HG03571 (cell line): ENCODE measurements around the gene ATXN7L3.
A peak's percentile ranks its signal among the peaks of the same experiment; 100 is the strongest.

Experiments used
- ATAC-seq: cut with Tn5 transposase; IDR thresholded peaks from one replicate; pipeline ENCODE4 v1.9.1; 2021; ENCODE audit not compliant: unreplicated experiment

ATXN7L3 gene

GRCh38 chr17:44203731-44204440 is 4.2 kb upstream of the ATXN7L3 start:
- ATAC-seq, result no peak

DNA sequence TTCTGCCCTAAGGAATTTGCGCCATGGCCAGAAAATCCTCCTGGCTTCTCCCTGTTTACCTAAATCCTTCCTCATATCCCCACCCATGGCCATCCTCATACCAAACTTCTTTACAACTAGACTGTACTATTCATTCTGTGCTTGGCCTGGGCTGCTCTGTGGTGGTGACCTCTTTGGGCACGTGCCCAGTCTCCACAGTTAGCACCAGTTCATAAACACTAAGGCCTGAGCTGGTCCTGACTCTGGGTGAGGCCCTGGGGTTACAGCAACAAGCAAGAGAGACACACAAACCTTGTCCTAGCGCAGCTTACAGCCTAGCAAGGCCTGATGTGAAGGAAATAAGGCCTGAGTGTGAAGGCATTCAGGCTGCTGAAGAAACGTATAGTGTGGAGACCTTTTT is 3.1 kb upstream of the ATXN7L3 start:
- no peak for ATAC-seq

DNA sequence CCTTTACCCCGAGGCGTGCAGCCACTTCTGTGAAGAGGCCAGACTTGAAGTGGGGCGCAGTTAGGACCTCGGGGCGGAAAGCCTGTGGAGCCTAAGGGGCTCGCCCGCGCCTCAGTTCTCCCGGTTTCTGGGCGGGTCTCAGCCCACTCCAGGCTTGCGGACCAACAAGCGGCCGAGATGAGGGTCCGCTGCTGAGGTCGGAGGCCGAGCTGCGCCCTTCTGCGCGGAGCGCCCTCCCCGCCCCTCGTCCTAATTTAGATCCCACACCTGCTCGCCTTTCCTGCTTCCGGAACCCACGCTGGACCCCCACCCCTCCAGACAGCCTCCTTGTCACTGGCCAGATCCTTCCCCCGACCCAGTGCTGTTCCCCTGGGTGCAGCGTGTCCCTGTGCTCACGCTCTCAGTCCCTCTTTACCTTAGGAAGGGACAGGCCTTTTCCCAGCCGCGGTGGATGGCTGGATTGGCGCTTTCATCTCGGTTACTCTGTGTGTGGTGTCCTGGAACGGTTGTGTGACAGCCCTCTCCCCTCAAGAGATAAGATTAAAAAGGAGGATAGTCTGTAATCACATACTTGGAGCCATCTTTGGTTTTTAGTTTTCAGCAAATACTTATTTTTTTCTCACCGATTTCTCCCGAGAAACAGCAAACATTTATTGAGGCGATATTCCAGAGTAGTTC is 933 bp upstream of the ATXN7L3 start:
- no peak for ATAC-seq

DNA sequence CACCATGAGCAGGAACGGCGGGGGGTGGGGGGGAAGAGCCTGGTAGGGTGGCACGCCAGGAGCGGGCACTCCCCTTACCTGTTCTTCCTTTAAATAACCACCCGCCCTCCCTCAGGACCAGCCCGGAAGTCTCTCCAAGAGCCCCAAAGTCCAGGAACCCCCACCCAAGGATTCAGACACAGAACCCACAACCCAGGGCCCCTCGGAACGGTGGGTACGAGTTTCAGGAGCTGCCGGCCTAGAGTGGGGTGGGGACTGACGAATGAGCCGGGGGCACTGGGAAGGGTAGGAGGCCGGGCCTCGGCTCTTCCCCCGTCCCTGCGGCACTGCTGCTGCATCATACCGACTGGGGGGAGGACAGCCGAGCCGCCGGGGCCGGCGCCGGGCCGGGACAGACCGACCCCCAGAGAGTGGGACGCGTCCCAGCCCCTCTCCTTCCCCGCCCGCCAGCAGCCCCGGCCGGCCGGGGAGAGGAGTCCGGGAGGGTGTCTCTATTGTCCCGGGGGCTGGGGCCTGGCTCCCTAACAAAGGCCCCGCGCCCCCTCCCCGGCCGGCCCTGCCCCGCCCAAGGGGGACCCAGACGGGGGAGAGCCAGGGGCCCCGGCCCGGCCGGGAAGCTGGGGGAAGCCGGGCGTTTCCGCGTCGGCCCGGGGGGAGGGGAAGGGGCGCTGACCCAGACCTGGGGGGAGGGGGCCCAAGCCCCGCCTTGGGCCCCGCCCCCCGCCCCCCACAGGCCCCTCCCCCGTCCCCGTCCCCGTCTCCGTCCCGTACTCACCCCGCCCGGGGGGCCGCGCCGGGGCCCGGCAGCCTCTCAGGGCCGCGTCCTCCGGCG is 747 bp downstream of the ATXN7L3 start:
- ATAC-seq, result peak; percentile 10

DNA sequence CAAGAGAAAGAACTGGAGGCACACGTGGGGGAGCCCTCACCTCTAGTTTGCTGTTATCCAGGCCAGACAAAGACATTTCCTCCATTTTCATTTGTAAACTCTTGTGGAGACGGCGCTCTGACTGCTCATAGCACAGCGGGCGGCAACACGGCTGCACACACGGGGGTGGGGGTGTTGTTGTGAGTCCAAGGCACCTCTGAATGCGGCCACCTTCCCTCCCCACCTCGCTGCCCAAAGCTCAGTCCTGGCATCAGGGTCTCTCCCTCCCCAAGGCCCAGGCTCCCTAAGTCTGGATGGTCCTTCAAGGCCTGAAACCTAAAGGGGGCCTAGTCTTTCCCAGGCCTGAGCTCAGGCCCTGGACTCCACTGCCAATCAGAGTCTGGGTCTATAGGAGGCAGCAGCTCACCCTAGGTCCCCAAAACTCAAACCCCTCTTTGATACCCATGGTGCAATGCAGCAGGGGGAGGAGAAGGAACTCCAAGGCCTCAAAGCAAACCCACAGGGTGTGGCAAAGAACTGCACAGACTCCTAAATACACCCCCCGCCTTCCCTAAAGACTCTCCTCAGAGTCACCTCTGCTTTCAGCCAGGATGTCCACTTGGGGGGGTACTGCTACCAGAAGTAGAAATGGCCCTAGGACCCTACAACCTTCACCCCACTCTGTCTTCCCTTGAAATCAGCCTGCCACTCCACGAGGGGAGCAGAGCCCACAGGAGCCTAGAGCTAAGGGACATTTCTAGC is 1.5 kb downstream of the ATXN7L3 start:
- no peak for ATAC-seq

GRCh38 chr17:44197107-44197506 is 2.6 kb downstream of the ATXN7L3 start:
- no peak for ATAC-seq

- ATAC-seq, result no peak
These were observed 6.2 kb downstream of the ATXN7L3 start for GRCh38 chr17:44193326-44194084.

DNA sequence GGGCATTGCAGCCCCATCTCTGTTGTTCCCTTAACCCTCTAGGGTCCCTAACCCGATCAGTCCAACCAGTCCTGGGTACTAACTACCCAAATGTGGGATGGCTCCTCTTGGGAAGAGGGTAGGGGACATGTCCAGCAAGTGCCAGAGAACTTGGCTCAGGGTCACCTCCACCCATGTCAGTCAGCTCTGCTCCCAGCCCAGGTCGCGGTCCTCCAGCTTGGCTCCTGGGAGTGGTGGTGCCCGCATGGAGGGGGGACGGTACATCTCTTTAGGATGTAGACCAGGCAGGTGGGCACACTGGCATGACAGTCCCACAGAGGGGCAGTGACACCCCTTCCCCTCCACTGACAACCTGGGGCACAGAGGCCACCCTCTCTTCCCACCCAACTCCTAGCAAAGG is 6.9 kb downstream of the ATXN7L3 start:
- no peak for ATAC-seq

DNA sequence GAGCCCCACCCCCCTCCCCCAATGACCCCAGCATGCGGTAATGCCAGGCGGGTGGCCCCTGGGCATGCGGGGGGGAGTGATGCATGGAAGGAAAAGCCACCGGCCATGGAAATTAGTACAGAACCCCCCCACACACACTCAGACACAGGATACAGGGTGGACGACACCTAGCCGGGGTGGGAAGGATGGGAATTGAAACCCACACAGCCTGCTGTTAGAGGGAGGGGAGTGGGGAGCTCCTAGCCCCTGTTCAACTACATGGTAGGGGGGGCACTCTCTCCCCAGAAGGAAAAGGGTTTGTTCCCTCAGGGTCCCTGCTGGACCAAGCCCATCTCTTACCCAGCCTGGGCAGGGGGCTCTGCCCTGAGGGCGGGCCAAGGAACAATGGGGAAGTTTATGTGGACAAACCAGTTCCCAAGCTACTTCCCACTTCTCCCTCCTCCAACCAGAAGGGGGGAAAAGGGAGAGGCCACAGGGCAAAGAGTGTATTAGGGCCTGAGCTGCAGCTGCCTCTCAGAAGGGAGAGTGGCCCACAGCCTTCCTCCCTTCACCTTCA is 7.7 kb downstream of the ATXN7L3 start:
- no peak for ATAC-seq

- no peak for ATAC-seq
These were observed 8.3 kb downstream of the ATXN7L3 start for GRCh38 chr17:44191369-44191768.

DNA sequence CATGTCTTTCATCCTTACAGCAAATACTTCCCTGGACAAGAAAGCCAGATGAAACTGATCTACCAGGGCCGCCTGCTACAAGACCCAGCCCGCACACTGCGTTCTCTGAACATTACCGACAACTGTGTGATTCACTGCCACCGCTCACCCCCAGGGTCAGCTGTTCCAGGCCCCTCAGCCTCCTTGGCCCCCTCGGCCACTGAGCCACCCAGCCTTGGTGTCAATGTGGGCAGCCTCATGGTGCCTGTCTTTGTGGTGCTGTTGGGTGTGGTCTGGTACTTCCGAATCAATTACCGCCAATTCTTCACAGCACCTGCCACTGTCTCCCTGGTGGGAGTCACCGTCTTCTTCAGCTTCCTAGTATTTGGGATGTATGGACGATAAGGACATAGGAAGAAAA is 9.2 kb downstream of the ATXN7L3 start:
- no peak for ATAC-seq

DNA sequence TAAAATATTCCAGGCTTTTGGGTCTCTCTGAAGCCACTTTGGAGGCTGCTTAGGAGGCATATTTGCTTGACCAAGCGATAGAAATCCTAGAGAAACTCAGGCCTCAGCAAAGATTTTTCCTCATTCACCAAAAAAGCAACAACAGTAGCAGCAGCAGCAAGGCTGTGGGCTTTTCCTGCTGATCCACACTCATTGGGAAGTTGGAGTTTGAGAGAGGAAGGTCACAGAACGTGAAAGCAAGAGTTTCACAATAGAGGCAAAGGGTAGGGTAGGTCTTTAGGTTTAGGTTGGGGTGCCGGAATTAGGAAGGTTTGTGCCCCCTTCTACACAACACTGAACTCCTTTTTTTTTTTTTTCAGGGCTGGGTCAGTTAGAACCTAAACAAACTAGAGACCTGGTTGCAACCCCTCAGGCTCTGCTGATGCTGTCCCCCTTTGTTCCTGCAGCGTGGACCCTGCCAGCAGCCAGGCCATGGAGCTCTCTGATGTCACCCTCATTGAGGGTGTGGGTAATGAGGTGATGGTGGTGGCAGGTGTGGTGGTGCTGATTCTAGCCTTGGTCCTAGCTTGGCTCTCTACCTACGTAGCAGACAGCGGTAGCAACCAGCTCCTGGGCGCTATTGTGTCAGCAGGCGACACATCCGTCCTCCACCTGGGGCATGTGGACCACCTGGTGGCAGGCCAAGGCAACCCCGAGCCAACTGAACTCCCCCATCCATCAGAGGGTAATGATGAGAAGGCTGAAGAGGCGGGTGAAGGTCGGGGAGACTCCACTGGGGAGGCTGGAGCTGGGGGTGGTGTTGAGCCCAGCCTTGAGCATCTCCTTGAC is 10.9 kb downstream of the ATXN7L3 start:
- ATAC-seq, result no peak

DNA sequence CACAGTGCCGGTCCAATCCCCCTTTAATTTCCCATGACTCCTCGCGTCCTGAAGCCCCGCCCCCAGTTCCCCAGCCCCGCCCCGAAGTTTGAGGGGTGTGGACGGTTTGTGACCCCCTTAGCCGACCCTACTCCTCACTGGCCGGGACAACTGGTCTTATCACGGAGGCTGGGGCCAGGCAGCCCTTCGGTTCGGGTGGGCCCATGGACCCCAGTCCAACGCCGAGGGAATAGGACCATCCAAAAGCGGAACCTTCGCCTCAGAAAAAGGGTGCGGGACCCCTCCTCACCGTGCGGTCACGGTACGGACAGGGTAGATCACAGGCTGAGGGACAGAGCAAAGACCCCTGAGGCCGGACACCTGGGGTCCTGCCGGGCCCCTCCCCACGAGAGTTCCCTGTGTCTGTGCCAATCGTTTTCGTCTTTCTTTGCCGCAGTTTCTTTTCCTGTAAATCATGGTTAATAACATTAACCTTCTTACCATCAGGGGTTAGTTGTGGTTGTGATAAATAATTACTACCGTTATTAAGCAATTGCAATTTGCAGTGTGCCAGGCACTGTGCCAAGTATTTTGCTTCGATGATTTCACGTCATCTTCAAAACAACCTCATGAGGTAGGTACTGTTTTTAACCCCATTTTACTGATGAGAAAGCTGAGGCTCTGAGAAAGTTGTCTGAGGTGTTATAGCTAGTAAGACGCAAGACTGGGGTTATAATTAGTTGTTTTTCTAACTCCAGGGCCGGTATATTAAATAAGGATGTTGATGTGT is 12.4 kb downstream of the ATXN7L3 start:
- peak; percentile 38 for ATAC-seq

- peak; percentile 85 for ATAC-seq
These were observed 13.2 kb downstream of the ATXN7L3 start, which contains the start of gene TMUB2 for GRCh38 chr17:44186307-44187130. Gene TMUB2, plus strand, starts transcription at chr17:44186972. Its CDS starts 737 bp downstream, at chr17:44187709.

- ATAC-seq, result no peak
These were observed 15.4 kb downstream of the ATXN7L3 start for GRCh38 chr17:44184212-44184810.

DNA sequence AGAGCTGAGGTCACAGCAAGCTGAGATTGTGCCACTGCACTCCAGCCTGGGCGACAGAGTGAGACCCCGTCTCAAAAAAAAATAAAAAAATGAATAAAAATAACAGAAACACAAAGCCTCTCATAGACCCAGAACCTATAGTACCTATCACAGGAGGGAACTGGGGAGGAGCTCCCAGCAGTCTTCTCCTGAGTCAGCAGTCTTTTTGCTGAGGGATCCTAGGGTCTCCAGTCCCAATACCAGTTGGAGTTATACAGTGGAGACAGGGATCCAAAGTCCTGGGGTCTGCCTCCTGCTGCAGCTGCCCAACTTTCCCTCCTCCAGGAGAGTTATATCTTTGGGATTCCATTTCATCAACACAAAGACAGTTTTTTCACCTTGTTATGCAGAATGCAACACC is 16.7 kb downstream of the ATXN7L3 start:
- no peak for ATAC-seq

DNA sequence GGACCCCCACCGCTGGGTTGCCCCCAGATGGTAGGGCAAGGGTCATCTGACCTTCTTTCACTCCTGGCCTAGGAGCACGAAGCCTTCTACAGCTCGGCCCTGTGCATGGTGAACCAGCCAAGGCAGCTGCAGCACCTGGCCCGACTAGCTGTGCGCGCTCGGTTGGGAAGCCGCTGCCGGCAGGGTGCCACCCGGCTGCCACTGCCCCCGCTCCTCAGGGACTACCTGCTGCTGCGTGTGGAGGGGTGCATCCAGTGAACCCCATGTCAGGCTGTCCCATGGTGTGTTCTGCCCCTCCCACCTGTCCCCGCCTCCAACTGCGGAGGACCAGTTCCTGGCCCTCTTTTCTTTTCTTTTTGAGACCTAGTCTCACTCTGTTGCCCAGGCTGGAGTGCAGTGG is 21.6 kb downstream of the ATXN7L3 start:
- no peak for ATAC-seq
